Stimulated activated naive CD8-positive, alpha-beta T cell treated with anti-CD3 and anti-CD28 coated beads, Interleukin-15, amount 100 ng/mL, for 72 hours (primary cell): ENCODE data around the gene PEAK1.
"Not testable (repeated sequence)": the region's sequence is repeated elsewhere in the genome, so short reads cannot be mapped to it uniquely, and the experiment has no call there.

Source experiments
- ATAC-seq: fragments of 150-1000 bp; cut with Tn5 transposase; 2 replicates; pipeline ENCODE4 v1.10.0; 2021; ENCODE audit warnings: mild to moderate bottlenecking, moderate library complexity
- DNase-seq, 2 donors: peaks; one replicate each; pipeline ENCODE4 v3.0.0; 2021 to 2022
- H3K27ac Mint-ChIP-seq, 2 donors: one replicate each; pipeline ENCODE4 v1.8.0; 2022; ENCODE audit warnings: mild to moderate bottlenecking in 2 of 2, mixed read lengths in 2 of 2, moderate library complexity in 2 of 2
- H3K27me3 Mint-ChIP-seq: one replicate; pipeline ENCODE4 v1.8.0; 2022; ENCODE audit warnings: mixed read lengths
- H3K4me1 Mint-ChIP-seq: one replicate; pipeline ENCODE4 v1.8.0; 2022; ENCODE audit warnings: mild to moderate bottlenecking, mixed read lengths
- H3K4me3 Mint-ChIP-seq, 2 donors: one replicate each; pipeline ENCODE4 v1.8.0; 2022; ENCODE audit warnings: mild to moderate bottlenecking in 2 of 2, mixed read lengths in 2 of 2, moderate library complexity in 1 of 2
- H3K9me3 Mint-ChIP-seq, 2 donors: one replicate each; pipeline ENCODE4 v1.8.0; 2022; ENCODE audit warnings: mixed read lengths in 2 of 2

The PEAK1 gene

GRCh38 chr15:77415450-77416147, 4.3 kb downstream of the PEAK1 start:
- no peaks in the 10 kb centered on the region for H3K27me3 Mint-ChIP-seq
- ATAC-seq, result no peak
- H3K27ac Mint-ChIP-seq, result no peak overlapping the region
- DNase-seq, result no peak
- no peak overlapping the region for H3K4me3 Mint-ChIP-seq
- H3K4me1 Mint-ChIP-seq, result peaks cover 24% of the 10 kb centered on the region
- H3K9me3 Mint-ChIP-seq, result no peaks in the 10 kb centered on the region

GRCh38 chr15:77414789-77415442, 5.0 kb downstream of the PEAK1 start:
- DNase-seq (no peak), ATAC-seq (no peak)
- Mint-ChIP-seq H3K27me3 (no peaks in the 10 kb centered on the region), H3K4me1 (peaks cover 31% of the 10 kb centered on the region), H3K4me3 (no peak overlapping the region), H3K9me3 (no peaks in the 10 kb centered on the region), H3K27ac (no peak overlapping the region)

GRCh38 chr15:77413699-77414349, 6.1 kb downstream of the PEAK1 start:
- H3K4me3 Mint-ChIP-seq, result no peak overlapping the region
- no peak for DNase-seq
- H3K27ac Mint-ChIP-seq, result no peak overlapping the region
- H3K4me1 Mint-ChIP-seq, result peaks cover 34% of the 10 kb centered on the region
- no peaks in the 10 kb centered on the region for H3K27me3 Mint-ChIP-seq
- no peak for ATAC-seq
- no peaks in the 10 kb centered on the region for H3K9me3 Mint-ChIP-seq

- ATAC-seq (no peak), DNase-seq (no peak)
- H3K27me3 Mint-ChIP-seq, result no peaks in the 10 kb centered on the region
- no peaks in the 10 kb centered on the region for H3K9me3 Mint-ChIP-seq
- no peak overlapping the region for H3K4me3 Mint-ChIP-seq
- H3K27ac Mint-ChIP-seq, result no peak overlapping the region
- peaks cover 27% of the 10 kb centered on the region for H3K4me1 Mint-ChIP-seq
Measured at GRCh38 chr15:77412972-77413698, 6.8 kb downstream of the PEAK1 start.

GRCh38 chr15:77411619-77411976, 8.3 kb downstream of the PEAK1 start:
- no peaks in the 10 kb centered on the region for H3K27me3 Mint-ChIP-seq
- no peak overlapping the region for H3K4me3 Mint-ChIP-seq
- DNase-seq (no peak), ATAC-seq (no peak)
- no peak overlapping the region for H3K27ac Mint-ChIP-seq
- H3K4me1 Mint-ChIP-seq, result peaks cover 25% of the 10 kb centered on the region
- H3K9me3 Mint-ChIP-seq, result no peaks in the 10 kb centered on the region

GRCh38 chr15:77410701-77411618, 8.9 kb downstream of the PEAK1 start:
- no peak overlapping the region for H3K27ac Mint-ChIP-seq
- no peak for DNase-seq
- peak overlapping the region in 1 of 2 donors; percentile 68 for H3K4me3 Mint-ChIP-seq
- H3K27me3 Mint-ChIP-seq, result no peaks in the 10 kb centered on the region
- H3K4me1 Mint-ChIP-seq, result peaks cover 32% of the 10 kb centered on the region
- ATAC-seq, result no peak
- no peaks in the 10 kb centered on the region for H3K9me3 Mint-ChIP-seq

GRCh38 chr15:77410157-77410500, 9.8 kb downstream of the PEAK1 start:
- H3K4me1 Mint-ChIP-seq, result peaks cover 40% of the 10 kb centered on the region
- H3K9me3 Mint-ChIP-seq, H3K27me3 Mint-ChIP-seq, DNase-seq, ATAC-seq: not testable (repeated sequence)
- H3K27ac Mint-ChIP-seq, result peak overlapping the region in 1 of 2 donors; percentile 38
- H3K4me3 Mint-ChIP-seq, result peak overlapping the region; percentile 51 to 68

GRCh38 chr15:77409259-77410156, 10.4 kb downstream of the PEAK1 start:
- H3K27ac Mint-ChIP-seq, result peak overlapping the region in 1 of 2 donors; percentile 38
- H3K4me1 Mint-ChIP-seq, result peaks cover 45% of the 10 kb centered on the region
- peak; percentile 99 for ATAC-seq
- no peaks in the 10 kb centered on the region for H3K9me3 Mint-ChIP-seq
- H3K27me3 Mint-ChIP-seq, result no peaks in the 10 kb centered on the region
- H3K4me3 Mint-ChIP-seq, result peak overlapping the region; percentile 51 to 68
- DNase-seq, result peak; percentile 5 to 28

- ATAC-seq (no peak), DNase-seq (no peak)
- no peaks in the 10 kb centered on the region for H3K9me3 Mint-ChIP-seq
- H3K27ac Mint-ChIP-seq, result no peak overlapping the region
- peaks cover 72% of the 10 kb centered on the region for H3K4me1 Mint-ChIP-seq
- H3K27me3 Mint-ChIP-seq, result no peaks in the 10 kb centered on the region
- no peak overlapping the region for H3K4me3 Mint-ChIP-seq
Measured at GRCh38 chr15:77406846-77407245, 13.1 kb downstream of the PEAK1 start.

- H3K4me3 Mint-ChIP-seq, result peak overlapping the region; percentile 14 to 57
- DNase-seq, H3K27ac Mint-ChIP-seq, H3K9me3 Mint-ChIP-seq, H3K27me3 Mint-ChIP-seq, ATAC-seq: not testable (repeated sequence)
- peaks cover 77% of the 10 kb centered on the region for H3K4me1 Mint-ChIP-seq
Measured at GRCh38 chr15:77406173-77406759, 13.6 kb downstream of the PEAK1 start.

- Mint-ChIP-seq H3K4me1 (peaks cover 66% of the 10 kb centered on the region), H3K9me3 (peaks cover 23 to 25% of the 10 kb centered on the region in 2 donors), H3K27ac (peak overlapping the region; percentile 83 to 96), H3K27me3 (no peaks in the 10 kb centered on the region), H3K4me3 (peak overlapping the region; percentile 37 to 53)
- ATAC-seq (peak; percentile 92), DNase-seq (peak; percentile 5 to 18)
Measured at GRCh38 chr15:77402740-77403379, 17.0 kb downstream of the PEAK1 start.

- H3K4me1 Mint-ChIP-seq, result peaks cover 42% of the 10 kb centered on the region
Measured at GRCh38 chr15:77400258-77400657, 19.6 kb downstream of the PEAK1 start.

GRCh38 chr15:77398927-77399326, 21.0 kb downstream of the PEAK1 start:
- Mint-ChIP-seq H3K27me3 (no peaks in the 10 kb centered on the region), H3K9me3 (peaks cover 42 to 45% of the 10 kb centered on the region in 2 donors), H3K4me3 (no peak overlapping the region), H3K27ac (no peak overlapping the region), H3K4me1 (peaks cover 30% of the 10 kb centered on the region)
- no peak for DNase-seq
- ATAC-seq, result no peak

More at GRCh38 chr15:77400258-77400657, 19.6 kb downstream of the PEAK1 start:
- no peak for ATAC-seq
- Mint-ChIP-seq H3K9me3 (peaks cover 37 to 42% of the 10 kb centered on the region in 2 donors), H3K27me3 (no peaks in the 10 kb centered on the region), H3K27ac (no peak overlapping the region), H3K4me3 (no peak overlapping the region)
- no peak for DNase-seq
